Measurements from ENCODE around the gene SLC29A1.

The SLC29A1 gene

DNA sequence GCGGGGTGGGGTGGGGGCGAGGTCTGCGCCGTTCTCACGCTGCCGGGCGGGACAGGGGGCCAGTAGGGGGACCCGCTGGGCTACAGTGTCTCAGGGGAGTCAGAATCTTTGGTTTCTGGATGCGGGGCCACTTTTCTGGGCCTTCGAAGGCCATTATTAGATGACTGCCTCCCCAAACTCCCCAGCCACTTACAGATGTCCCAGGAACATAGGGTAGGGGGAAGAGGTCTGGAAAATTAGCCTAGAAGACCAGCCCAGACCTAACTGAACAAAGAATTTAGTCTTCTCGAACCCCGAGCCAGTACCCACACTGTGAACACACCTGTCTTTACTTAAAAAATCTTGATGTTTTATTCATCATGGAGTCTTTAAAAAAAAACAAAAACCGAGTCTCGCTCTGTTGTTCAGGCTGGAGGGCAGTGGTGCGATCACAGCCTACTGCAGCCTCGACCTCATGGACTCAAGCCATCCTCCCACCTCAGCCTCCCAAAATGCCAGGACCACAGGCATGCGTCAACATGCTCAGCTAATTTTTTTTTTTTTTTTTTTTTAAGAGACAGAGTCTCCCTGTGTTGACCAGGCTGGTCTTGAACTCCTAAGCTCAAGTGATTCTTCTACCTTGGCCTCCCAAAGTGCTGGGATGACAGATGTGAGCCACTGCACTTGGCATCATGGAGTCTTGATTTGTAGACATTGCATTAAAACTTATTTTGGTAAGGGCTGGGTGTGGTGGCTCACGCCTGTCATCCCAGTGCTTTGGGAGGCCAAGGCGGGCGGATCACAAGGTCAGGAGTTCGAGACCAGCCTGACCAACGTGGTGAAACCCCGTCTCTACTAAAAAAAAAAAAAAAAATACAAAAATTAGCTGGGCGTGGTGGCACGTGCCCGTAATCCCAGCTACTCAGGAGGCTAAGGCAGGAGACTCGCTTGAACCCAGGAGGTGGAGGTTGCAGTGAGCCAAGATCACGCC is 3.3 kb upstream of the SLC29A1 start:
- peak overlapping the region; percentile 58 for H3K27ac ChIP-seq

DNA sequence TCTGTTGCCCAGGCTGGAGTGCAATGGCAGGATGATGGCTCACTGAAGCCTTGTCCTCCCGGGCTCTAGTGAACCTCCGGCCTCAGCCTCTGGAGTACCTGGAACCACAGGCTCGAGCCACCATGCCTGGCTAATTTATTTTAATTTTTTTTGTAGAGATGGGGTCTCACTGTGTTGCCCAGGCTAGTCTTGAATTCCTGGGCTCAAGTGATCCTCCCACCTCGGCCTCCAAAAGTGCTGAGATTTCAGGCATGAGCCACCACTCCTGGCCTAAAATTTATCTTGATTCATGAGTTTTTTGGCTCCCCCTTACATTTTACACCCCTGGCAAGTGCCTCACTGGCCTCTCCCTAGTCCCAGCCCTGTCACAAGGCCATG is 2.5 kb upstream of the SLC29A1 start:
- peak overlapping the region; percentile 41 for H3K27ac ChIP-seq
- TF ChIP-seq, protein P1, sequence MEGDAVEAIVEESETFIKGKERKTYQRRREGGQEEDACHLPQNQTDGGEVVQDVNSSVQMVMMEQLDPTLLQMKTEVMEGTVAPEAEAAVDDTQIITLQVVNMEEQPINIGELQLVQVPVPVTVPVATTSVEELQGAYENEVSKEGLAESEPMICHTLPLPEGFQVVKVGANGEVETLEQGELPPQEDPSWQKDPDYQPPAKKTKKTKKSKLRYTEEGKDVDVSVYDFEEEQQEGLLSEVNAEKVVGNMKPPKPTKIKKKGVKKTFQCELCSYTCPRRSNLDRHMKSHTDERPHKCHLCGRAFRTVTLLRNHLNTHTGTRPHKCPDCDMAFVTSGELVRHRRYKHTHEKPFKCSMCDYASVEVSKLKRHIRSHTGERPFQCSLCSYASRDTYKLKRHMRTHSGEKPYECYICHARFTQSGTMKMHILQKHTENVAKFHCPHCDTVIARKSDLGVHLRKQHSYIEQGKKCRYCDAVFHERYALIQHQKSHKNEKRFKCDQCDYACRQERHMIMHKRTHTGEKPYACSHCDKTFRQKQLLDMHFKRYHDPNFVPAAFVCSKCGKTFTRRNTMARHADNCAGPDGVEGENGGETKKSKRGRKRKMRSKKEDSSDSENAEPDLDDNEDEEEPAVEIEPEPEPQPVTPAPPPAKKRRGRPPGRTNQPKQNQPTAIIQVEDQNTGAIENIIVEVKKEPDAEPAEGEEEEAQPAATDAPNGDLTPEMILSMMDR (IDR thresholded peaks at IDR 0.05) = no peak
- TF ChIP-seq ZFX (IDR thresholded peaks at IDR 0.05; ENCODE audit: borderline replicate concordance) = no peak

More for the DNA sequence above, 3.3 kb upstream of the SLC29A1 start:
- no peak for TF ChIP-seq ZFX (IDR thresholded peaks at IDR 0.05; ENCODE audit: borderline replicate concordance)
- TF ChIP-seq, protein P1 (IDR thresholded peaks at IDR 0.05) = no peak

DNA sequence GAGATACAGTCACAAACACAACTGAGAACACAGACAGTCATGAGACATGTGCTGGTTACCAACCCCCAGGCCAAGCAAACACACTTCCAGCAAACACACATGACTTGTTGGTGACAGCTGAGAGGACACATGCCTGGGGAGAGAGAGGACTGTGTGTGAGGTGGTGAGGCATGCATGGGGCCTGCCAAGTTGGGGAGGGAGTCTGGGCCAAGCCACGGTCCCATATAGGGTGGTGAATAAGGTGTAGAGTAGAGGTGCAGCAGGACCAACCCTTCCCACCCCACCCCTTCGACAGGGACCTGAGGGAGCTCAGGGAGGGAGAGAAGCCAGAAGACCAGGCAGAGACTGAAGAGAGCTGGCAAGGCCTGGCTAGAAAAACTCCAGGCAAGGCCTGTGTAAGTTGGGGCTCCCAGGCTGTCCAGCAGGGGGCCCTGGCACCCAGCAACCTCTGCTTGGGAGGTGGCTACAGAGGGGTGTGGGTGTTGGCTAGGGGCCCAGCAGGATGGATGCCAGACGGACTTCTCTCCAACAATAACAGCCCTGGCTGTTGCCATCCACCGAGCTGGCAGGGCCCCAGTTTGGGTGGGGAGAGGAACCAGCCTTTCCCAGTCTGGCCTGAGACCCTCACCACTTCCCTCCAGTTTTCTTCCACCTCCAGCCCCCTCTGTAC is 2.0 kb upstream of the SLC29A1 start:
- no peak for TF ChIP-seq ZFX (IDR thresholded peaks at IDR 0.05; ENCODE audit: borderline replicate concordance)
- TF ChIP-seq, protein P1 (IDR thresholded peaks at IDR 0.05) = peak; percentile 32

DNA sequence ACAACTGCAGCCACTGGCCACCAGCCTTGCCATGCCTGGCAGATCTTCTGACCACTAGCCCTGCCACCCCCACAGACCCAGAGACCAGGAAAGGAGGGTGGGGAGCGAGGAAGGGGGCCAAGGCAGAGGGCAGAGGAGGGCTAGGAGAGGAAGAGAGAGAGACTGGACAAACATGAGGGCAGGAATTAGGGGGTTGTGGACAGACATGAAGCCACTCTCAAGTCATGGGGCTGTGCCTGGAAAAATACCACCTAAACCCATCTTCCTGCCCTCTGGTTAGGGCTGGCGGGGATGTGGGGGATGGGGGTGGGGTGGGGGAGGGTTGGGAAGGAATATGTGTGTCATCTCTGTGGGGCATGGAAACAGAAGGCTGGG is 1.4 kb upstream of the SLC29A1 start:
- TF ChIP-seq, protein P1 (IDR thresholded peaks at IDR 0.05) = no peak
- no peak for TF ChIP-seq ZFX (IDR thresholded peaks at IDR 0.05; ENCODE audit: borderline replicate concordance)
- no peak overlapping the region; the same call in 1 of the 2 replicates for H3K27ac ChIP-seq

More for the DNA sequence above, 2.0 kb upstream of the SLC29A1 start:
- H3K27ac ChIP-seq = peak overlapping the region; percentile 41

DNA sequence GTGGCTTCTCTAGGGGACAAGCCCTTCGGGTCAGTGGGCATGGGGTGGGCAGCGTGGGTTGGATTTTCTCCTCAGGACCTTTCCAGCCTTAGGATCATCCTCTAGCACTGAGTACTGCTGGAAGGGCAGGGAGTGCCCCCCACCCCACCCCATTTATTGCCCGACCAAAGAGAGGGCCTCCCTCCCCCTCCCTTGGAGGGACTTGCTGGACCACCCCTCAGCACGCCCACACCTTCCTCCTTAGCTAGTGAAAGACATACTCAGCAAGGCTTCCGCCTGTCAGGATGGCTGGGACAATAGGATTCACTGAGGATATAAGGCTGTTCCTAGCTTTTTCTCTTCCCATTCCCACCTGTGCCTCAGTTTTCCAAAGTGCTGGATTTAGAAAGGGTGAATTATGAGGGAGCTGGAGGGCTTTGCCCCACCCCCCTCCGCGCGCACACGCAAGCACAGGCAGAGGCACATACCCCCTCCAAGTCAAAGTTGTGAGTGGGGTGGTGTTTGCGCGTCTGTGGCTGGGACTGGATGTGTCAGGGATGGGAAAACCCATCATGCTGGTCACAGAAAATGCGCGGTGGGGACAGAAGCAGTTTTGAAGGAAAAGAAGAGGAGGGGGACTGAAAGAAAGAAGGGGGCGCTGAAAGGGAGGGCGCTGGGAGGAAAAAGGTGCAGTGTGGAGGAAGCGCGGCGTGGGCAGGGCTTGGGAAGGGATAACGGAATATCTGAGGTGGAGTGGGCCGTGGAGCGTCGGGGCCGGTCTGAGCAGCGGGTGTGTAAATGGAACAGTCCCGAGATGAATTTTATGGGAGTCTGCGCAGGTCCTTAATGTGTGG is 693 bp upstream of the SLC29A1 start:
- no peak for TF ChIP-seq ZFX (IDR thresholded peaks at IDR 0.05; ENCODE audit: borderline replicate concordance)
- TF ChIP-seq, protein P1 (IDR thresholded peaks at IDR 0.05) = no peak
- peak overlapping the region; percentile 79 for H3K27ac ChIP-seq

DNA sequence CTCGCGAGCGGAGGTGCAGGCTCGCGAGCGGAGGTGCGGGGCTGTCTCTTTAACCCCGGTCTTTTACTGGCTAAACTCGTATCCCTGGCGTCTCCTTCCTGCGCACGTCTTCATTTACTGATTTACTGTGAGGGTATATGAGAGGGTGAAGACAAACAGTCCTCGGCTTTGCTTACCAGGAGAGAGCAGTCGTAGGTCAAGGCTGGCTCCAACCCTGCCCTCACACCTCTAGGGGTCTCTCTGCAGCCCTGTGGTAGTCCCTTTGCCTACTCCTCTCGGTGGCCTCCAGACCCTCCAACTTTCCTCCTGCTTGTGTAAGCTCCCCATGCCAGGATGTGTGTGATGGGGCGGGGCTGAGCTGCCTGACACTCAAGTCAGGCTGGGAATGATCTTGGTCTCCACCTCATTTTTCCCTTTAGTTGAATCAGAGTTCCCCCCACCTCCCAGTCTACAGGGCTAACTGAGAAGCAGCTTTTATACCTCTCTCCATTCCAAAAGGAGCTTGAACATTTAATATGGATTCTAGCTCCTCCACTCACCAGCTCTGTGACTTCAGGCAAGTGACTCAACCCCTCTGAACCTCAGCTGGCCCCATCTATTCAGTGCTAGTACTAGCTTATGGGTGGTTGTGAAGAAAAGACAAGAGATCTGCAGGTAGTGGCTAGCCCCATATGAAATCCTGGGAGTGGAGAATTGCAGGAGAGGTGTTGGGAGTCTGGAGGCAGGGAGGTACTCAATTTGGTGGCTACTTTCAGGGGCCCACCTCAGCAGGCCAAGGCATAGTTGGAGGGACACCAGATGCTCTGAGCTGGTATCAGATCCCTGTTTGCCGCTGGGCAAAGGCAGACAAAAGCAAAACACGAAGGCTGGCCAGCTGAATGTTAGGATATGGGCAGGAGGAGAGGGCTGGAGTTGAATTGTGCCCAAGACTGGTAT is 902 bp downstream of the SLC29A1 start:
- H3K27ac ChIP-seq = peak overlapping the region; percentile 79
- no peak for TF ChIP-seq ZFX (IDR thresholded peaks at IDR 0.05; ENCODE audit: borderline replicate concordance)
- TF ChIP-seq, protein P1 (IDR thresholded peaks at IDR 0.05) = 0 out of 2 replicates have a peak, but pooled peaks have one; percentile 3

Measured in 22Rv1 (cell line).